ENCODE data around the gene TCEANC2.

TCEANC2 gene

GRCh38 chr1:54139711-54140110 lies 86.3 kb downstream of the TCEANC2 start:
- no peak overlapping the region for H3K4me3 ChIP-seq (replicated peaks; ENCODE audit: low read depth, low read length)
- TF ChIP-seq CTCF (IDR thresholded peaks at IDR 0.05; ENCODE audit: low read depth, low read length, missing control alignments), result no peak
- no peak for DNase-seq (ENCODE audit: extremely low read depth, low read depth)

GRCh38 chr1:54142146-54142900 lies 88.9 kb downstream of the TCEANC2 start:
- no peak overlapping the region for H3K4me3 ChIP-seq (replicated peaks; ENCODE audit: low read depth, low read length)
- no peak for DNase-seq (ENCODE audit: extremely low read depth, low read depth)
- no peak for TF ChIP-seq CTCF (IDR thresholded peaks at IDR 0.05; ENCODE audit: low read depth, low read length, missing control alignments)

GRCh38 chr1:54144366-54144765 lies 91.0 kb downstream of the TCEANC2 start:
- TF ChIP-seq CTCF (IDR thresholded peaks at IDR 0.05; ENCODE audit: low read depth, low read length, missing control alignments), result no peak
- no peak overlapping the region for H3K4me3 ChIP-seq (replicated peaks; ENCODE audit: low read depth, low read length)

GRCh38 chr1:54149734-54150133 lies 96.3 kb downstream of the TCEANC2 start:
- TF ChIP-seq CTCF (IDR thresholded peaks at IDR 0.05; ENCODE audit: low read depth, low read length, missing control alignments), result no peak
- no peak for DNase-seq (ENCODE audit: extremely low read depth, low read depth)
- H3K4me3 ChIP-seq (replicated peaks; ENCODE audit: low read depth, low read length), result no peak overlapping the region

More at GRCh38 chr1:54144366-54144765, 91.0 kb downstream of the TCEANC2 start:
- DNase-seq (ENCODE audit: extremely low read depth, low read depth), result no peak

- no peak for TF ChIP-seq CTCF (IDR thresholded peaks at IDR 0.05; ENCODE audit: low read depth, low read length, missing control alignments)
- no peak overlapping the region for H3K4me3 ChIP-seq (replicated peaks; ENCODE audit: low read depth, low read length)
- no peak for DNase-seq (ENCODE audit: extremely low read depth, low read depth)
Observed at GRCh38 chr1:54151013-54151412, 97.6 kb downstream of the TCEANC2 start.

- no peak within 1 kb of the TSS for H3K4me3 ChIP-seq (replicated peaks; ENCODE audit: low read depth, low read length)
- DNase-seq (ENCODE audit: extremely low read depth, low read depth), result no peak
- TF ChIP-seq CTCF (IDR thresholded peaks at IDR 0.05; ENCODE audit: low read depth, low read length, missing control alignments), result no peak
Observed at GRCh38 chr1:54152696-54153095, 99.3 kb downstream of the TCEANC2 start, which contains the start of gene CDCP2. Gene CDCP2, minus strand, starts transcription at chr1:54153000. Its CDS starts 78 bp downstream, at chr1:54152922.

All from HFF-Myc (cell line).